Right lobe of liver (tissue), 6 donors: ENCODE data around the gene ITPR2. TPM values are rescaled to one million over a fixed set of nuclear protein-coding genes. Genes with fewer than 3 reads are reported as not detected.
"Not testable (repeated sequence)": the region's sequence is repeated elsewhere in the genome, so short reads cannot be mapped to it uniquely, and the experiment has no call there.

Experiments used
- ATAC-seq, 4 donors: fragments of 200-7000 bp; cut with Tn5 transposase; one replicate each; pipeline ENCODE4 v1.9.1; 2020; ENCODE audit warnings: mild to moderate bottlenecking in 4 of 4, moderate library complexity in 4 of 4
- DNase-seq, 3 donors: peaks; one replicate each; pipeline ENCODE4 v3.0.0-alpha.2; 2020
- H3K27ac ChIP-seq, 3 donors: fragments of 200-600 bp; one replicate each; pipeline ENCODE4 v1.8.0; 2022
- H3K27me3 ChIP-seq, 2 donors: fragments of 200-600 bp; one replicate each; pipeline ENCODE4 v1.8.0; 2022
- H3K36me3 ChIP-seq, 4 donors: fragments of 200-600 bp; sonication (generic) in 1 of 4; one replicate each; pipeline versions ENCODE4 v1.5.1 to v1.8.0; 2017 to 2022; ENCODE audit warnings: control low read depth in 1 of 4
- H3K4me1 ChIP-seq, 4 donors: fragments of 200-600 bp; sonication (generic) in 1 of 4; one replicate each; pipeline versions ENCODE4 v1.5.1 to v1.8.0; 2017 to 2022; ENCODE audit warnings: control low read depth in 1 of 4
- H3K4me3 ChIP-seq, 3 donors: fragments of 200-600 bp; one replicate each; pipeline ENCODE4 v1.8.0; 2022
- H3K9me3 ChIP-seq, 4 donors: fragments of 200-600 bp; sonication (generic) in 1 of 4; one replicate each; pipeline versions ENCODE4 v1.5.1 to v1.8.0; 2017 to 2022; ENCODE audit warnings: control low read depth in 1 of 4
- POLR2A ChIP-seq: fragments of 450-650 bp; IDR thresholded peaks from one replicate; pipeline ENCODE4 v1.6.1; 2017; ENCODE audit warnings: antibody characterized with exemption, mild to moderate bottlenecking
- WGBS: methylation state at CpG from one replicate; pipeline ENCODE4 v1.1.6; 2018; ENCODE audit warnings: low coverage, low lambda C conversion rate; ENCODE audit not compliant: insufficient coverage; ENCODE audit errors: missing lambda C conversion rate; 5-methylcytosine and 5-hydroxymethylcytosine counted together
- intact Hi-C, 2 donors: fragments of 100-400 bp; cut with DNase I; formaldehyde crosslinking; loops; one replicate each; pipeline versions ENCODE4 v1.11.2 to v1.14.1; 2022
- total RNA-seq, 6 experiments: library from RNA; depleted of rRNA in 2 of 6; stranded (reverse); fragments of >200 nt in 2 of 6; fragmentation: NEBNext Ultra II Directional in 3 of 6; extraction: Animal tissue kit (Norgen Biotek cat#: 25700) in 3 of 6; gene quantifications; one replicate each; pipeline versions ENCODE4 v1.1.0 to v1.2.4, GENCODE V29; 2016 to 2023
- TF ChIP-seq, protein P1 (sequence below), 4 donors: fragments of 200-600 bp in 3 of 4; fragments of 450-650 bp in 1 of 4; IDR thresholded peaks; one replicate each; pipeline versions ENCODE4 v1.5.1 to v1.8.0; 2016 to 2022; ENCODE audit warnings: antibody characterized with exemption in 4 of 4, mild to moderate bottlenecking in 2 of 4
- donor health status: DM: no; HTN: yes; CAD: no.
- donor health status: DM: no; HTN: no; CAD: no.
- donor health status: DM: no; HTN: no; CAD: no.
- donor health status: DM: no; HTN: yes; CAD: no.
- donor health status: DM: no; HTN: yes; CAD: no.

The ITPR2 gene
- total RNA-seq, 6 experiments from 2014 or later: 39.3 to 114 (median 57.2) TPM

DNA sequence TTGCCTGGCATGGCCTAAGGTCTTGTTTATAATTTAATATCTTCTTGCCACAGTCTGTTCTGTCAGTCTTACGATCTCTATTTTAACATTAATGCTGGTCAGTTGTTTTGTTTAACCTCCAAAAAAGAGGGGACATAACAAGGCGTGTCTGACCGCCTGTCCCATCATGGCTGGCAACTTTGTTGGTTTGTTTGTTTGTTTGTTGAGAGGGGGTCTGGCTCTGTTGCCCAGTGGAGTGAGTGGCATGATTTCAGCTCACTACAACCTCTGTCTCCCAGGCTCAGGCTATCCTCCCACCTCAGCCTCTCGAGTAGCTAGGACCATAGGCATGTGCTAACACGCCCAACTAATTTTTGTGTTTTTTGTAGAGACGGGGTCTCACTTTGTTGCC lies 36.1 kb upstream of the ITPR2 start:
- Histone ChIP-seq H3K36me3 (no peaks in the 10 kb centered on the region), H3K27ac (no peak overlapping the region), H3K4me3 (no peak overlapping the region), H3K9me3 (no peaks in the 10 kb centered on the region), H3K27me3 (no peaks in the 10 kb centered on the region), H3K4me1 (no peaks in the 10 kb centered on the region)
- intact Hi-C loops: no loop called here
- DNase-seq (no peak), ATAC-seq (no peak)
- TF ChIP-seq, protein P1, sequence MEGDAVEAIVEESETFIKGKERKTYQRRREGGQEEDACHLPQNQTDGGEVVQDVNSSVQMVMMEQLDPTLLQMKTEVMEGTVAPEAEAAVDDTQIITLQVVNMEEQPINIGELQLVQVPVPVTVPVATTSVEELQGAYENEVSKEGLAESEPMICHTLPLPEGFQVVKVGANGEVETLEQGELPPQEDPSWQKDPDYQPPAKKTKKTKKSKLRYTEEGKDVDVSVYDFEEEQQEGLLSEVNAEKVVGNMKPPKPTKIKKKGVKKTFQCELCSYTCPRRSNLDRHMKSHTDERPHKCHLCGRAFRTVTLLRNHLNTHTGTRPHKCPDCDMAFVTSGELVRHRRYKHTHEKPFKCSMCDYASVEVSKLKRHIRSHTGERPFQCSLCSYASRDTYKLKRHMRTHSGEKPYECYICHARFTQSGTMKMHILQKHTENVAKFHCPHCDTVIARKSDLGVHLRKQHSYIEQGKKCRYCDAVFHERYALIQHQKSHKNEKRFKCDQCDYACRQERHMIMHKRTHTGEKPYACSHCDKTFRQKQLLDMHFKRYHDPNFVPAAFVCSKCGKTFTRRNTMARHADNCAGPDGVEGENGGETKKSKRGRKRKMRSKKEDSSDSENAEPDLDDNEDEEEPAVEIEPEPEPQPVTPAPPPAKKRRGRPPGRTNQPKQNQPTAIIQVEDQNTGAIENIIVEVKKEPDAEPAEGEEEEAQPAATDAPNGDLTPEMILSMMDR (IDR thresholded peaks at IDR 0.05): no peak
- no peak for TF ChIP-seq POLR2A
- WGBS: 93% methylated on average over 6 of the region's 6 CpGs

DNA sequence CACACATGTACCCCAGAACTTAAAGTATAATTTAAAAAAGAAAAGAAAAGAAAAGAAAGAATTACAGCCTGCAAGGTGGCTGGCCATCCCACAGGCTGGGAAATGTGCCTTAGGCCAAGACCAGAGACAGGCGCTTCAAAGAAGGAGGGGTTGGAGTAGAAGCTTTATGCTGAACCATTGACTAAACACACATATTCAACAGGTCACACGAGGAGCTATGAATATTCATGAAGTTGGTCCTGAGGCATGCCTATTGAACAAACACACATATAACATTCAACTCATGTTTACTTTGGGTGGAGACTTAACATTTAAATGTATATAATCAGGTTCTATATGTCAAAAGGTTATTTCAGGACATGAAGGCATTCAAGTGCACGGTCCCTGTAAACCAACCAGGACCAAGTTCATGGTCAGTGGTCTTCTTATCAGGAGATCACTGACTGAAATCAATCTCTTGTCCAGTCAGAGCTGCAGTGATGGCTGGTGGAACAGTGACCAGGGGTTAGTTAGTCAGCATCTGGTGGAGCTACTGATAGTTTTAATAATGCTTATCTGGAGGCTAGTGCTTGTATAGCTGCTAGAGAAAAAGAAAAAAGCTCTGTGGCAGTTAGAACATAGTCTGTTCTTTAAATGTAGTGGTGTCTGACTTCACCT lies 35.6 kb upstream of the ITPR2 start:
- Histone ChIP-seq H3K4me3 (no peak overlapping the region), H3K36me3 (no peaks in the 10 kb centered on the region), H3K27me3 (no peaks in the 10 kb centered on the region), H3K27ac (no peak overlapping the region), H3K9me3 (no peaks in the 10 kb centered on the region), H3K4me1 (no peaks in the 10 kb centered on the region)
- ATAC-seq (no peak), DNase-seq (no peak)
- TF ChIP-seq POLR2A: no peak
- TF ChIP-seq, protein P1 (IDR thresholded peaks at IDR 0.05): no peak
- 86% methylated on average over 2 of the region's 3 CpGs for WGBS
- intact Hi-C loops: no loop called here

DNA sequence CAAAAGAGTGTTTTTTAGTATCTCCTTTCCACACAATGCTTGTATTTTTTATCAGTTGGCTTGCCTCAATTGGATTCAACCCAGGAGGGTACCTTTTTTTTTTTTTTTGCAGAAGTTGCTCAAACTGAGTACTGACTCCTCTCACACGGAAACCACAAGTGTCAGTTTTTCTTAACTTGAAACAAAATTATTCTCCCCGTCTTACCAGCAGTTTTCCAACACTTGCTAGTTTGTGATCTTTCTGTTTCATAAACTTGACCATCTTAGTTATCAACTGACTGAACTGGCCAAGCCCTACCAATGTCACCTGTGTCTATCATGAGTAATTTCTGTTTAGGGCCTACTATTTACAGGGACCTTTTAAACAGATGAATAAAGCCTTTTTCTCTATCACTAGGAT lies 34.1 kb upstream of the ITPR2 start:
- 63% methylated on average over 2 of the region's 2 CpGs for WGBS
- H3K9me3 ChIP-seq: no peaks in the 10 kb centered on the region
- no peak for DNase-seq
- TF ChIP-seq, protein P1 (IDR thresholded peaks at IDR 0.05): no peak
- TF ChIP-seq POLR2A: no peak
- H3K4me3 ChIP-seq: no peak overlapping the region
- H3K36me3 ChIP-seq: no peaks in the 10 kb centered on the region
- no peaks in the 10 kb centered on the region for H3K27me3 ChIP-seq
- intact Hi-C loops: no loop called here
- H3K4me1 ChIP-seq: no peaks in the 10 kb centered on the region
- H3K27ac ChIP-seq: no peak overlapping the region
- no peak for ATAC-seq

DNA sequence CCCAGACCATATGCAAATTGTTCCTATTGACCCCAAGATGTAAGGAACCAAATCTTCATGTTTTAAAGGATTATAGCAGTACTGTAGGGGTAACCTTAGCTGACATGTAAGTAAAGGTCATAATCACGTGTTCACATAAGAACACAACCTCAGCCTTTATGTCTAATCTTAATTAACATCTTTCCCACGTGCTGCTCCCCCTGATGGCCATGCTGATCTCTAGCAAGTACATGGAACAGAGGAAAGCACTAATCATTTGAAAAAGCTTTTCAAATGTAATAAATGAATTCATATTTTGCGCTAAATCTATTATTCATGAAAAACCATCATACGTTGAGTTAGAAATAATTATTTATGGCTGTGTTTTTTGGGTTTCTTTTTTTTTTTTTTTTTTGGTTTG lies 30.5 kb upstream of the ITPR2 start:
- Histone ChIP-seq H3K9me3 (no peaks in the 10 kb centered on the region), H3K27ac (no peak overlapping the region), H3K27me3 (no peaks in the 10 kb centered on the region), H3K4me3 (no peak overlapping the region), H3K4me1 (no peaks in the 10 kb centered on the region), H3K36me3 (no peaks in the 10 kb centered on the region)
- WGBS: 55% methylated on average over 4 of the region's 4 CpGs
- ATAC-seq (peak in 1 of 4 donors; percentile 24), DNase-seq (no peak)
- no peak for TF ChIP-seq POLR2A
- TF ChIP-seq, protein P1 (IDR thresholded peaks at IDR 0.05): peak in 2 of 4 donors; percentile 22 to 37
- intact Hi-C loops: no loop called here

DNA sequence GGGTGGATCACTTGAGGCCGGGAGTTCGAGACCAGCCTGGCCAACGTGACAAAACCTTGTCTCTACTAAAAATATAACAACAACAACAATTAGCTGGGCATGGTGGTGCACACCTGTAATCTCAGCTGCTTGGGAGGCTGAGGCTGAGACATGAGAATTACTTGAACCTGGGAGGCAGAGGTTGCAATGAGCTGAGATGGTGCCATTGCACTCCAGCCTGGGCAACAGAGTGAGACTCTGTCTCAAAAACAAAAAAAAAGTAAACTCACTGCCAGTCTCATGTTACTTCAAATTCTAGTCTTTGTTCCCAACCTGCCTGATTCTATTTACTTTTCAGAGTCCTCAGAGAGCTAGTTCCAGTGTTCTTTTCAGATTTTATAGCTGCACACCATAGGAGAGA lies 29.8 kb upstream of the ITPR2 start:
- DNase-seq, H3K27me3 ChIP-seq, H3K9me3 ChIP-seq, H3K36me3 ChIP-seq, H3K4me3 ChIP-seq, ATAC-seq, H3K27ac ChIP-seq, intact Hi-C loops, H3K4me1 ChIP-seq: not testable (repeated sequence)
- WGBS: no CpG with 5 or more reads among the region's 3 CpGs
